IPS-15b (cell line): ENCODE results near the gene RCN1.
A peak's percentile ranks its signal among the peaks of the same experiment; 100 is the strongest.

Experiments
- H3K27me3 ChIP-seq: one replicate; pipeline ENCODE4 v1.6.1; 2013; ENCODE audit warnings: low read length; ENCODE audit not compliant: control insufficient read depth, insufficient read depth
- H3K36me3 ChIP-seq: one replicate; pipeline ENCODE4 v1.6.1; 2013; ENCODE audit warnings: low read length; ENCODE audit not compliant: control insufficient read depth, insufficient read depth
- H3K4me1 ChIP-seq: one replicate; pipeline ENCODE4 v1.6.1; 2013; ENCODE audit warnings: mild to moderate bottlenecking, low read length; ENCODE audit not compliant: control insufficient read depth, insufficient read depth
- H3K4me3 ChIP-seq: one replicate; pipeline ENCODE4 v1.5.1; 2013; ENCODE audit warnings: low read depth, low read length
- H3K9ac ChIP-seq: one replicate; pipeline ENCODE4 v1.6.1; 2013; ENCODE audit warnings: low read depth, mild to moderate bottlenecking, low read length
- H3K9me3 ChIP-seq: one replicate; pipeline ENCODE4 v1.6.1; 2013; ENCODE audit warnings: mild to moderate bottlenecking, low read length; ENCODE audit not compliant: control insufficient read depth, insufficient read depth

The RCN1 gene

DNA sequence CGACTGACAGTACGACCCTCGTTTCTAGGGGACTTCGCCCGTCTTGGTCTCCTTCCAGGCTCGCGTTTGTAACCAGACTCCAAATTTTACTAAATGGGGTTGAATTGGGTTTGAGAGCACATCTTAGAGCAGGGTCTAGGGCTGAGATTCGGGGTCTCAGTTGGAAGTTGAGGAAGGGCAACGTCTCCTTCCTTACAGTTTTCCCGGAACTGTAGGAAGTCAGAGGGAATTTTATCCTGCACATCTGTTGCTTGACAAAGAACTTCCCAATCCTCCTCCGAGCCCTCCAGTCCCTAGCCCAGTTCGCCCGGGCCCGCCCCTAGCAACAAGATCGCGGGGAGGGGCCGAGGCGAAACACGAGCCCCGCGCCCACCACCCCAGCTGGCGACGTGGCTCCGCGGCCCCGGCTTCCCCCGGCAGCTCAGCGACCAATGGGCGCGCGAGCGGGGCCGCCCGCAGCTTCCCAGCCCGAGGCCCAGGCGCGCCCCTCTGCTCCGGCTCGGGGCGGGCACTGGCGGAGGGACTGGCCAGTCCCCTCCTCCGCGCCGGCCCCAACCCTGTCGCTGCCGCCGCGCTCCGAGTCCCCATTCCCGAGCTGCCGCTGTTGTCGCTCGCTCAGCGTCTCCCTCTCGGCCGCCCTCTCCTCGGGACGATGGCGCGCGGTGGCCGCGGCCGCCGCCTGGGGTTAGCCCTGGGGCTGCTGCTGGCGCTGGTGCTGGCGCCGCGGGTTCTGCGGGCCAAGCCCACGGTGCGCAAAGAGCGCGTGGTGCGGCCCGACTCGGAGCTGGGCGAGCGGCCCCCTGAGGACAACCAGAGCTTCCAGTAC is at the start of gene RCN1:
Gene RCN1, plus strand, starts transcription at position 530 of the 826 bp plus-strand sequence. Its CDS starts 123 bp downstream, at position 653.
- H3K36me3 ChIP-seq: no peaks in the 10 kb centered on the region

GRCh38 chr11:32043737-32044136 is 47.1 kb upstream of the RCN1 start:
- no peak overlapping the region for H3K4me3 ChIP-seq
- no peak overlapping the region for H3K9ac ChIP-seq
- H3K9me3 ChIP-seq: no peaks in the 10 kb centered on the region
- no peaks in the 10 kb centered on the region for H3K27me3 ChIP-seq
- H3K4me1 ChIP-seq: no peaks in the 10 kb centered on the region
- H3K36me3 ChIP-seq: no peaks in the 10 kb centered on the region

More for the DNA sequence above, at the start of gene RCN1:
- peaks cover 10% of the 10 kb centered on the region for H3K27me3 ChIP-seq
- peak within 1 kb of the TSS; percentile 71 for H3K9ac ChIP-seq
- H3K9me3 ChIP-seq: no peaks in the 10 kb centered on the region
- H3K4me1 ChIP-seq: peaks cover 10% of the 10 kb centered on the region
- peak within 1 kb of the TSS; percentile 76 for H3K4me3 ChIP-seq

DNA sequence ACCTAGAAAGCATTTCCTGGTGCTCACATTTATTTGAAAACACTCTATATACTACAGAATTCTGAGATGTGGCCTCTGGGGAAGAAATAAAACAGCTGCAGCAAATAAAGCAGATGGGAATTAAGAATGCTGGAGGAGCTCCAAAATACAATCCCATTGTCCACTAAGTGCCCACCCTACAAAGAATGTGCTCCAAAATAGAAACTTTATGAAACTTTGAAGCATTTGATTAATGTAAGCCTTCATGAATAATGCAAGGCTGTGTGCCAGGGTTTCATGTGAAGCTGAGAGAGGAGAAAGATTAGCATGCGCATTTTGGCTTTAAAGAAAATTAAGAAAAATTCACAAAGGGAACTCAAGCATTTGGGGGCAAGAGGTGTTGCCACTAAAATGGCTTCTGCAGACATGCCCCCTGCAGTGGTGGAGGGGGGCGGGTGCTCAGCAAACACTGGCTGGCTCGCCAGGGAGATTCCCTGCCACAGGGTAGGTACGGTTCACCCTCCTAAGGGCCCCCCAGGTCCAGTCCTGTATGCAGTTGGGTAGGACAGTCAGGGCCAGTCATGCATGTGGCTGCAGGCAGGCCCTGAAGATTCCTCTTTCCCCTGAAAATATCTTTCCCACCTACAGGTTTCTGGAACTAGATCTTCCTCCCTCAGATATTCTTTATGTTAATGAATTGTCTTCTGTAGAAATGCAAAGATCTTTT is 46.6 kb upstream of the RCN1 start:
- no peak overlapping the region for H3K4me3 ChIP-seq
- H3K4me1 ChIP-seq: no peaks in the 10 kb centered on the region
- H3K9ac ChIP-seq: no peak overlapping the region
- no peaks in the 10 kb centered on the region for H3K9me3 ChIP-seq
- no peaks in the 10 kb centered on the region for H3K36me3 ChIP-seq
- H3K27me3 ChIP-seq: no peaks in the 10 kb centered on the region

- H3K27me3 ChIP-seq: no peaks in the 10 kb centered on the region
- H3K4me3 ChIP-seq: no peak overlapping the region
- no peaks in the 10 kb centered on the region for H3K36me3 ChIP-seq
- H3K9me3 ChIP-seq: no peaks in the 10 kb centered on the region
- H3K4me1 ChIP-seq: no peaks in the 10 kb centered on the region
- H3K9ac ChIP-seq: no peak overlapping the region
Observed at GRCh38 chr11:32045456-32045855, 45.4 kb upstream of the RCN1 start.

DNA sequence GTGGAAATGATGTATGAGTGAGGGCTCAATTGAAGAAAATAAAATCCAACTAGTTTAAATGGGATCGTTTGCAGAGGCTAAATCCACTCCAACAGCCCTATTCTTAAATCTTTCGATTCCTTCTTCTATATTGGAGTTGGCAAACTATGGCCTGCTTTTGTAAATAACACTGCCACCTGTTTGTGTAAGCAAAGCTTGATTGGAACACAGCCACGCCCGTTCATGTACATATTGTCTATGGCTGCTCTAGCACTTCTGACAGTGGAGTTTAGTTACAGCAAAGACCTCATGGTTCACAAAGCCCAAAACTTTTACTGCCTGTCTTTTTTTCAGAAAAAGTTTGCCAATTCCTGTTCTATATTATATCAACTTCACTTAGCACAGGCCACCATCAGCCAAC is 40.6 kb upstream of the RCN1 start:
- Histone ChIP-seq H3K4me1 (no peaks in the 10 kb centered on the region), H3K4me3 (no peak overlapping the region), H3K9ac (no peak overlapping the region), H3K9me3 (no peaks in the 10 kb centered on the region), H3K36me3 (no peaks in the 10 kb centered on the region), H3K27me3 (no peaks in the 10 kb centered on the region)

DNA sequence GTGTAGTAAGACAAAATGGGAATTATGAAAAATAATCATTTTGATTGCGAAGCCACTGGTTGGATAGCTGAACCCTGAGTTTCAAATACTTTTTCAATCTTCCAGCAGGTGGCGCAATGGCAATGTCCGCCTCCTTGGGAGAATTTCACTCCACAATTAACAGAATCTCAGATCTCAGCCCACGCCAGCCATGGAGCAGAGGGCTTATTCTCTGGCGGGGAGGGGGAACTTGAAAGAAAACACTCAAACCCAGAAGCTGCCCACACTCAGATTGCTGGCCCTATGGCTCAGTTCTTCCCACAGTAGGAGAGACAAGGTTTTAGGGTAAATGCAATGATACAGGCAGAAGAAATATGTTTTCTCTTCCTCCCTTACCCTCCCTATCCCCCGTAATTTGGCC is 38.7 kb upstream of the RCN1 start:
- Histone ChIP-seq H3K27me3 (no peaks in the 10 kb centered on the region), H3K9me3 (no peaks in the 10 kb centered on the region)

DNA sequence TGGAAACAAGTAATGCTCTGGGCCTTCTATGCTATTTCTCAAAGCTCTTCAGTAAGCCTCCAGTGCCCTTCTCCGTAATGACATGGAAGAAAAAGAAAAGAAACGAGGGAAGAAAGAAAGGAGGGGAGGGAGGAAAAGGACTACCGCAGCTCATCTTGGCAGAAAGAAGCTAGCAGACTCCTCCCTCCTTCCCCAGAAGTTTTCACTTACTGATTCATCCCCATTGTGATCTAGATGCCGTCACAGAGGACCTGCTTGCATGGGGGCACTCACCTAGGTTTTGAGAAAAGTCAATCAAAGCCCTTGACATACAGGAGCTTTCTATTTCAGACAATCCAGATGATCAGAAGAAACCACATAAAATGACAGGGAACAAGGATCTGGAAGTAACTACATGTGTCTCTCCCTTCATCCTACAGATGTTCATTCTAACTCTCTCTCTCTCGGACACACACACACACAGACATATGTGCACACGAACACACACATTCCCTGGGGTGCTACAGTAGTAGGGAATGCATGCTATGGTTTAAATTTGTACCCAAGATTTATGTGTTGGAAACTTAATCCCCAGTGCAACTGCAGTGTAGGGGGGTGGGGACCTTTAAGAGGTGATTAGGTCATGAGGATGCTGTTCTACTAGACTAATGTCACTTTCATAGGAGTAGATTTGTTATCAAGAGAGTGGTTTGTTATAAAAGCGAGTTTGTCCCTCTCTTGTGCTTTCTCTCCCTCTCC is 37.6 kb upstream of the RCN1 start:
- no peak overlapping the region for H3K4me3 ChIP-seq
- H3K9ac ChIP-seq: no peak overlapping the region
- H3K9me3 ChIP-seq: no peaks in the 10 kb centered on the region
- H3K27me3 ChIP-seq: no peaks in the 10 kb centered on the region
- no peaks in the 10 kb centered on the region for H3K36me3 ChIP-seq
- H3K4me1 ChIP-seq: no peaks in the 10 kb centered on the region

More for the DNA sequence above, 38.7 kb upstream of the RCN1 start:
- no peaks in the 10 kb centered on the region for H3K4me1 ChIP-seq
- H3K9ac ChIP-seq: no peak overlapping the region
- no peaks in the 10 kb centered on the region for H3K36me3 ChIP-seq
- no peak overlapping the region for H3K4me3 ChIP-seq

- Histone ChIP-seq H3K9ac (no peak overlapping the region), H3K27me3 (no peaks in the 10 kb centered on the region), H3K4me3 (no peak overlapping the region), H3K36me3 (no peaks in the 10 kb centered on the region), H3K9me3 (no peaks in the 10 kb centered on the region), H3K4me1 (no peaks in the 10 kb centered on the region)
Observed at GRCh38 chr11:32055861-32056260, 35.0 kb upstream of the RCN1 start.

DNA sequence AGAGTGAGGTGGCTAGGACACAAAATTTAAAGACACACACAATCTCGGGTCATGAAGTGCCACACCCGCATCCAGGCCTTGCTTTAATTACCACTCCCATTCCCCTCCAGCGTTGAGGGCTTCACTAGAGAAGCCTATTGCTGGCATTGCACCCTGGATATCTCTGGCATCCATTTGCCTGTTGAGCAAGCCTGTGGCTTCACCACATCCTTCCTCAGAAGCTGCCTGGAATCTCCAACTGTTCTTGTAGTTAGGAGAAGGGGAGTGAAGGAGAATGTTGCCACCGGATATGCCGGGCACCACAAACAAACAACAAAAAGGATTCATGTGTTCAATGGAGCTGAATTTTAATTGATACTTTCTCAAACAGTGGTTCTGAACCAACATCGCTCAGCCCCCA is 34.4 kb upstream of the RCN1 start:
- no peaks in the 10 kb centered on the region for H3K27me3 ChIP-seq
- H3K9ac ChIP-seq: no peak overlapping the region
- H3K4me3 ChIP-seq: no peak overlapping the region
- no peaks in the 10 kb centered on the region for H3K36me3 ChIP-seq
- H3K4me1 ChIP-seq: no peaks in the 10 kb centered on the region
- H3K9me3 ChIP-seq: no peaks in the 10 kb centered on the region

DNA sequence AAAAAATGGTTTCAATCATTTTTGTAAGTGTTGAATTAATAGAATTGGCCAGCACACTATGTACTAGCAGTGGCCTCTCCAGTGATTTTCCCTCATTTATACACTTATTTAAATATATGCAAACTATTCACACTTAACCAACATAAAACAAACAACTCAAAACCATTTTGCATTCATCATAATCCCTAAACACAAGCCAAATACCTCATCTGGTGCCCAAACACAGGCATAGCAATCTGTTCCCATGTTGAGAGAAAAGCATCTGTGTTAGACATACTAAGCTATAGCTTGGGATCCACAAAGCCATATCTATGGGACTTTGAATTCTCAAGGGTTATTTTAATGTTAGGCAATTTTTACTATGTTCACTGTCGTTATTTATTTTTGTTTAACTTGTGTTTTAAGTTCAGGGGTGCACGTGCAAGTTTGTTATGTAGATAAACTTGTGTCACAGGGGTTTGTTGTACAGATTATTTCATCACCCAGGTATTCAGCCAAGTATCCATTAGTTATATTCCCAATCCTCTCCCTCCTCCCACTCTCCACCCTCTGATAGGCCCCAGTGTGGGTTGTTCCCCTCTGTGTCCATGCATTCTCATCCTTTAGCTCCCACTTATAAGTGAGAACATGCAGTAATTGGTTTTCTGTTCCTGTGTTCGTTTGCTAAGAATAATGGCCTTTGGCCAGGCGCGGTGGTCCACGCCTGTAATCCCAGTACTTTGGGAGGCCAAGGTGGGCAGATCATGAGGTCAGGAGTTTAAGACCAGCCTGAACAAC is 31.0 kb upstream of the RCN1 start:
- Histone ChIP-seq H3K4me1 (no peaks in the 10 kb centered on the region), H3K9me3 (no peaks in the 10 kb centered on the region), H3K9ac (no peak overlapping the region), H3K27me3 (no peaks in the 10 kb centered on the region), H3K36me3 (no peaks in the 10 kb centered on the region), H3K4me3 (no peak overlapping the region)

DNA sequence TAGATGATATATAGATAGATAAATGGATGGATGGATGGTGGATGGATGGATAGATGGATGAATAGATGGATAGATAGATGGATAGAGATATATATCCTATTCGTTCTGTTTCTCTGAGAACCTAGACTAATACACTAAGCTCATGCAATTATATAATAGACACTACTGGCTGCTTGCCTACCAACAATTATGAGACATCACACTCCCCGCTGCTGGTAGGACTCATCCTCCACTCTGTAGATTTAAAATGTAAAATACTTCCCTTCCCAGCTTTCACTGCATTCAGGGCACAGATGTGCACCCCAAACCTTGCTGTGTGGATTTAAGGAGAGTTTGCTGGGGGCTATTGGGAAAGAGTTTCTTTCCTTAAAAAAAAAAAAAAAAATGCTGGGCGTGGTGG is 28.3 kb upstream of the RCN1 start:
- Histone ChIP-seq H3K9ac (no peak overlapping the region), H3K9me3 (no peaks in the 10 kb centered on the region), H3K4me3 (no peak overlapping the region), H3K4me1 (no peaks in the 10 kb centered on the region), H3K36me3 (no peaks in the 10 kb centered on the region), H3K27me3 (no peaks in the 10 kb centered on the region)
